Measurements from ENCODE around the gene RBMS1.

DNA sequence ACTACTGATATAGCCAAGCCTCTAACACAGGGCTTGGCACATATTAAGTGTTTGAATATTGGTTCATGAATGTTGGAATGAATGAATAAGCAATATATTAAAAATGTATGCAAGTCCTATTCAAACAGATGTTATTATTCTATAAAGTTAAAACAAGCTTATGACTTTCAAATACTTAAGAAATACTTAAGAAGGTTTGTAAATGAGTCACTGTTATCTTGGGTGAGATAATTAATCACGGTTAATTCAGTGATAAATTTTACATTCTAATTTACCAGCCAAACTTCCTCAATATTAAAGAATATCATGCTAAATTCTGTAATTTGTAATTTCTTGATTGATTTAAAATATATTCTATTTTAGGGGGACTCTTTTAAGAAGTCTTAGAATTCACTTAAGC, 74.8 kb downstream of the RBMS1 start:
- TF ChIP-seq, protein P1, sequence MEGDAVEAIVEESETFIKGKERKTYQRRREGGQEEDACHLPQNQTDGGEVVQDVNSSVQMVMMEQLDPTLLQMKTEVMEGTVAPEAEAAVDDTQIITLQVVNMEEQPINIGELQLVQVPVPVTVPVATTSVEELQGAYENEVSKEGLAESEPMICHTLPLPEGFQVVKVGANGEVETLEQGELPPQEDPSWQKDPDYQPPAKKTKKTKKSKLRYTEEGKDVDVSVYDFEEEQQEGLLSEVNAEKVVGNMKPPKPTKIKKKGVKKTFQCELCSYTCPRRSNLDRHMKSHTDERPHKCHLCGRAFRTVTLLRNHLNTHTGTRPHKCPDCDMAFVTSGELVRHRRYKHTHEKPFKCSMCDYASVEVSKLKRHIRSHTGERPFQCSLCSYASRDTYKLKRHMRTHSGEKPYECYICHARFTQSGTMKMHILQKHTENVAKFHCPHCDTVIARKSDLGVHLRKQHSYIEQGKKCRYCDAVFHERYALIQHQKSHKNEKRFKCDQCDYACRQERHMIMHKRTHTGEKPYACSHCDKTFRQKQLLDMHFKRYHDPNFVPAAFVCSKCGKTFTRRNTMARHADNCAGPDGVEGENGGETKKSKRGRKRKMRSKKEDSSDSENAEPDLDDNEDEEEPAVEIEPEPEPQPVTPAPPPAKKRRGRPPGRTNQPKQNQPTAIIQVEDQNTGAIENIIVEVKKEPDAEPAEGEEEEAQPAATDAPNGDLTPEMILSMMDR (conservative IDR thresholded peaks at IDR 0.05 in 1 of 2, IDR thresholded peaks at IDR 0.05 in 1 of 2; ENCODE audit: extremely low read depth in 1 of 2, insufficient read depth in 1 of 2, low read depth in 1 of 2, low read length in 2 of 2): no peak
- no peak for TF ChIP-seq EZH2 (IDR thresholded peaks at IDR 0.05; ENCODE audit: borderline replicate concordance, low read length)
